T follicular helper cell (primary cell): ENCODE data around the gene PRR20G.
"Not testable (repeated sequence)": the region's sequence is repeated elsewhere in the genome, so short reads cannot be mapped to it uniquely, and the experiment has no call there.

Experiments
- DNase-seq: peaks from one replicate; pipeline ENCODE4 v3.0.0-alpha.2; 2020; ENCODE audit warnings: low read depth

The PRR20G gene

GRCh38 chr3:127299276-127299675, 11.4 kb upstream of the PRR20G start:
- no peak for DNase-seq

GRCh38 chr3:127296959-127297358, 9.1 kb upstream of the PRR20G start:
- no peak for DNase-seq

GRCh38 chr3:127296166-127296565, 8.3 kb upstream of the PRR20G start:
- DNase-seq, result no peak

DNA sequence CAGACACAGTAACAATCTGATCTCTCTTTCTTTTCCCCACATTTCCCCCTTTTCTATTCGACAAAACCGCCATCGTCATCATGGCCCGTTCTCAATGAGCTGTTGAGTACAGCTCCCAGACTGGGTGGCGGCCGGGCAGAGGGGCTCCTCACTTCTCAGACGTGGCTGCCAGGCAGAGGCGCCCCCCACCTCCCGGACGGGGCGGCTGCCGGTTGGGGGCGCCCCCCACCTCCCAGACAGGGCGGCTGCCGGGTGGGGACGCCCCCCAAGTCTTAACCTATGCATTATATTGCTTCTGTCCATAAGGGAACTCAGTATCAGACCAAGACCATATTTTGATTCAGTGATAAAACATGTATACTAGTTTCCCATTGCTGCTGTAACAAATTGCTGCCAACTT, 5.8 kb upstream of the PRR20G start:
- not testable (repeated sequence) for DNase-seq

DNA sequence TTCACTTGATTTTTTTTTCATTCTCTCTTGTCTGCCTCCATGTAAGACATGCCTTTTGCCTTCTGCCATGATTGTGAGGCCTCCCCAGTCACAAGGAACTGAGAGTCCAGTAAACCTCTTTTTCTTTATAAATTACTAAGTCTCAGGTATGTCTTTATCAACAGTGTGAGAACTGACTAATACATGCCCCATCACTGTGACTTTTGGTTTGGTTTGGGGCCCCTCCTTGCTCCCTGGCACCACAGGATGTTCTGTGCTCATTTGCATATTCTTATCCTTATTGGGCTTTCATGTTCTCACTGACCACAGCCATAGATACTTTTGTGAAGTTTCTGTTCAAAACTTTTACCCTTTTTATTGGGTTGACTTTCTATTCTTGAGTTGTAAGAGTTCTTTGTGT, 3.8 kb upstream of the PRR20G start:
- no peak for DNase-seq

DNA sequence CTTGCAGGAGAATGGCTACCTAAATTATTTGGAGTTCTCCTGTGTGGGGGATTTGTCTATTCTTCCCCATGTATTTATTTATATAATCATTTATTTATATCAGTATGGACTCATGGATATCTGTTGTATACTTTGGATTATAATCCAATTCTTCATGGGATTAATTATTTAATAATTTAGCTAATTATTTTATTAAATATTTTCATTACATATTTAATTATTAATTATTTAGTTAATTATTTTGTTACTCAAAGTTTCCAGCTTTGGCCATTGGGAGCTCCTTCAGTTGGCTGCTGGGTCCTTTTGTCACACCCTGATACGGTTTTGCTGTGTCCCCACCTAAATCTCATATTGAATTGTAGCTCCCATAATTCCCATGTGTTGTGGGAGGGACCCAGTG, 3.3 kb upstream of the PRR20G start:
- no peak for DNase-seq

DNA sequence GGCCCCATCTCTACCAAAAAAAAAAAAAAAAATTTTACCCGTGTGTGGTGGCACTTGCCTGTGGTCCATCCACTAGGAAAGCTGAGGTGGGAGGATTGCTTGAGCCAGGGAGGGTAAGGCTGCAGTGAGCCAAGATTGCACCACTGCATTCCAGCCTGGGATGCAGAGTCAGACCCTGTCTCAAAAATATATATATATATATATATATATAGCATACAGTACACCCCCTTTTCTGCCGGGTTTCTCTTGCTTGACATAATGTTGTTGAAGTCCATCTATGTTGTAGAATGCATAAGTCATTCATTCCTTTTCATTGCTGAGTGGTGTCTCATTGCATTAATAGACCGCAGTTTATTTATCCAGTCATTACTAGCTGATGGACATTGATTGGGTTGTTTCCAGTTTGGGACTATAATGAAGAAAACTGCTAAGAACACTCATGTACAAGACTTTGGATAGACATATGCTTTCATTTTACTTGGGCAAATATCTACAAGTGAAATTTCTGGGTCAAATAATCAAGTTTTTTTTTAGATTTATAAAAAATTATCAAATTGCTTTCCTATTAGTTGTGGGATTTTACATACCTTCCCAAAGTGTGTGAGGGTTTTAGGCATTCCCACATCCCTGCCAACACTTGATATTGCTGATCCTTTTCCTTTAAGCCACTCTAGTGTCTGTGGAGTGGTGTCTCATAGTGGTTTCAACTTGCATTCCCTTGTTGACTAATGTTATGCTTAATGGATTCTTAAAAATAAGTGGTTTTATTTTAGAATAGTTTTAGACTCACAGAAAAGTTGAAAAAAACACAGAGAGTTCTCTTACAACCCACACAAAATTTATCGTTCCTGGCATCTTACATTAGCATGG, 2.1 kb upstream of the PRR20G start:
- DNase-seq, result no peak

DNA sequence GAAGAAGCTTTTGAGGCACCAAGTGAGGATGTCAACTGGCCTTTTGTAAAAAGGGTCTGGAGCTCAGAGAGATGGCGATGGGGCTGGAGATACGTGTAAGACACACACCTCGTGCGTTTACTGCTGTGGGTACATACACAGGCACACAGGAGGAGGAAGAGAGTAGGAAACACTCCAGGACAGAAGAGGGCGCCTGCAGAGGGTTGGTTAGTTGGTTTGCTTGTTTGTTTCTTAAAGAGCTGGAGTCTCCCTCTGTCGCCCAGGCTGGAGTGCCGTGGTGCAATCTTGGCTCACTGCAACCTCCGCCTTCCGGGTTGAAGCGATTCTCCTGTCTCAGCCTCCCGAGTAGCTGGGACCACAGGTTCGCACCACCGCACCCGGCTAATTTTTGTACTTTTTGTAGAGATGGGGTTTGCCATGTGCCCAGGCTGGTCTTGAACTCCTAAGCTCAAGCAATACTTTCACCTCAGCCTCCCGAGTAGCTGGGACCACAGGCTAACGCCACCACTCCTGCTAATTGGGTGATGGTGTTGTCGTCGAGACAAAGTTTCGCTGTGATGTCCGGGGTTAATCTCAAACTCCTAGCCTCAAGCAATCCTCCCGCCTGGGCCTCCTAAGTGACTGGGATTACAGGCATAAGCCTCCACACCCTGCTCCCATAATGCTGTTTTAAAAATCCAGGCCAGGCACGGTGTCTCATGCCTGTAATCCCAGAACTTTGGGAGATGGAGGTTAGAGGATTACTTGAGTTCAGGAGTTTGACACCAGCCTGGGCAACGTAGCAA, 1.3 kb upstream of the PRR20G start:
- DNase-seq, result no peak

DNA sequence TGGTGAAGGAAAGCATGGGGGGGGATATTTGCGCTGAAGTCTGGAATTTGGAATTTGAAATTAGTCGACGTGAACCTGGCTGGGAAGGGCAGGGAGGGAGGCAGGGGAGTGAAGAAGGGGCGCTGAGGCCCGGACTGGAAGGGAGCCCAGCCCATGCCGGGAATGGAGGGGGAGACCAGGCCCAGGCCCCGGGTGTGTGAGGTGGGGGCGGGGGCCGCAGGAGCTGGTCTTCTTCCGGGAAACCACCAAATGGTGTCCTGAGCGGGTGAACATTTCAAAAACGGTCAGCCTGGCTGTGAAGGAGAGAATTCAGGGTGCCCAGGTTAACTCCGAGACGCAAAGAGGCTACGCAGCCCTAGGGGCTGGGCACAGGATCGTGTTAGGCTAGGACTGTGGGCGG, 497 bp upstream of the PRR20G start:
- DNase-seq, result no peak

- DNase-seq, result no peak
Measured at GRCh38 chr3:127286571-127287140, 1.2 kb downstream of the PRR20G start.

DNA sequence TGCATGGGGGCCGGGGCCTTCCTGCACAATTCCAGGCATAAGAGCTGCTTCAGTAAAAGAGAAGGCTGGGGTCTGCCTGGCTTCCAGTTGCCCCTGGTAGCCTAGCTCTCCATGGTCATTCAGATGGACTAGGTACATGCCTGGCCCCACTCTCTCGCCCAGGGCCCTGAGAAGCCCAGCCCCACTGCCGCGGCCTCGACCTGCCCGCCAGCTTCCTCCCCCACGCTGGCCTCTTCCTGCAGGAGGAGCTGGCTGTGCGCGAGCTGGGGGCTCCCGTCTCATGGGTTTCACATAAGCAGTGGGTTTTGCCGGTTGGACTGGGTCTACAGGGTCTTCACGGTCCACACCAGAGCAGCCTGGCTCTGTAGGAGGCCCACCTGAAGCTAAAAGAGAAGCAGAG, 3.6 kb downstream of the PRR20G start:
- no peak for DNase-seq

GRCh38 chr3:127277561-127277960, 10.3 kb downstream of the PRR20G start:
- no peak for DNase-seq

DNA sequence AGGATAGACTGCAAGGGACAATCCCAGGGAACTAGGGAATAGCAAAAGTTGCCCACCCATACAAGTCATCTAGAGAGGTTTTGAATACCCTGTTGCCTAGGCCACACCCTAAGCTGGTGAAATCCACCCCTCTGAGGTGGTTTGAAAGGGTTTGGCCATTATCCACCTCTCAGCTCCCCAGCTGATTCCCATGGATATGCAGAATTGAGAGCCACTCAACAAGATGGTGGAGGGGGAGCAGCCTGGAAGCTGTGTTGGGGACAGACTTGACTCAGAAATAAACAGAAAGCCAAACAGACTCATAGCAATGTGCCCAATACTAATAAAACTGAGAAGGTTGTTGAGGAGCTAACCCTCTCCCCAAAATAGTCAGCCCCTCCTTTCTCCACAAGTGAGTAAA, 10.9 kb downstream of the PRR20G start:
- no peak for DNase-seq

GRCh38 chr3:127276396-127276795, 11.4 kb downstream of the PRR20G start:
- no peak for DNase-seq

DNA sequence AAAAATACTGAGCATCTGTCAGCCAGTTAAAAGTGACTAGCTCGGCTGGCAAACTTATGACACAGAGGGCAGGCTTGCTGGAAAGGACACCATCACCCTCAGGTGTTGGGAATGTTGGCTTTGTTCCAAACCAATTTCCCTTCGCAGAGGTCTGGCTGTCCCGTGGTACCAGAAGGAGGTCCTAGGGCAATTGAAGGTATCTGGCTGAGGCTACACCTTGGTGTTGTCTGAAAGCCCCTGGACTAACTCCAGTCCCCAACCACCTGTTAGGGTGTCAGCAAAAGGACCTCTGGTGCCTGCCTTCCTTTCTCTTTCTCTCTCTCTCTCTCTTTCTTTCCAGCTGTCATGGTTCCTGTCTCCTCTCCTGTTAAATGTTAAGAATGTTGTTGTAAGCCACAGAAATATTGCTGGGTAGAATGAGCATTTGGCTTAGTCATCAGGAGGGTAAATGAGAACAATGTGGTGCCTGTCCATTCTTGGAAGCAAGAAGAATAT, 12.5 kb downstream of the PRR20G start:
- DNase-seq, result no peak

DNA sequence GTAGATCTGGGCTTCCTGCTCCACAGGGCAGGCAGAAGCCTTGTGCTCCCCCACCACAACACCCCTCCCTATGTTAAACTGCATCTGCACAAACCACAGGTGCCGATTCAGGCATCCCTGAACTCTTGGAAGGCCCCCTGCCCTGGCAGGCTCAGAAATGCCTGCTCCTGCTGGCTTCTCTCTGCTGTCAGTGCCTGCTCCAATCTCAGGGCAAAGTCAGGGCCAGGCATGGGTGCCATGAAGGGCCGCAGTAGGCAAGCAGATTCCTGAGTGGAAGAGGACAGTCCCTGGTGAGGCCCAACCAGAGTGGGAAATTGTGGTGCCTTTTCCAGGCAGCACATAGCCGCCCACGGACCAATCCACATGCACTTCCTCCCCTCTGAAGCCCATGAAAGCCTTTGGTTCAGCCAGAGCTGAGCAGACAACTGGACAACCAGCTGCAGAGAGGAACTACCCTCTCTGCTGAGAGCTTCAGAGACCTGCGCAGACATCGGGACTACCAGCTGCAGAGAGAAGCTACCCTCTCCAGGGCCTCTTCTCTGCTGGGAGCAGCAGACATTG, 13.6 kb downstream of the PRR20G start:
- no peak for DNase-seq

- no peak for DNase-seq
Measured at GRCh38 chr3:127273206-127273605, 14.6 kb downstream of the PRR20G start.

- no peak for DNase-seq
Measured at GRCh38 chr3:127266186-127266585, 21.7 kb downstream of the PRR20G start.

- DNase-seq, result no peak
Measured at GRCh38 chr3:127265581-127265981, 22.3 kb downstream of the PRR20G start.

- DNase-seq, result no peak
Measured at GRCh38 chr3:127264794-127265514, 22.9 kb downstream of the PRR20G start.

DNA sequence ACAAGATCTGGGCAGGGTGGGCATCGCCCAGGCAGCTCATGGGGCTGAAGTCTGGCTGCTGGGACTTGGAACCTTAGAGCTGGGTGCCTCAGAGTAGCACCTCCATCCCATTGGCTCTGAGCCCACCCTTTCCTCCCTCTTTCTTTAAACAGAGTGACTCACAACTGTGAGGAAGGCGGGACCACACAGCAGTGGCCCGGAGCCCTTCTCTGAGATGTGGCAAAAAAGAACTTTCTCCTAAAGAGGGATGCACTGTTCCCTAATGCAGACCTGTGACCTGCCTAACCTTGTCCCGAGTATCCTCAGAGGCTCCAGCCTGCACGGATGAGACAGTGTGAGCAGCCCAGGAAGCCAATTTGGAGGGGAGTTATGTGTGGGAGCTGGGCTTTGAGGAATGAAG, 23.6 kb downstream of the PRR20G start:
- no peak for DNase-seq
